ENCODE results near the gene ADAMTS5.

The ADAMTS5 gene

GRCh38 chr21:26946744-26947446 is 20.0 kb downstream of the ADAMTS5 start:
- no peak for DNase-seq

- DNase-seq = no peak
These were observed 20.8 kb downstream of the ADAMTS5 start for GRCh38 chr21:26945916-26946675.

- DNase-seq = no peak
These were observed 23.0 kb downstream of the ADAMTS5 start for GRCh38 chr21:26943921-26944320.

GRCh38 chr21:26941421-26941820 is 25.5 kb downstream of the ADAMTS5 start:
- no peak for DNase-seq

GRCh38 chr21:26939601-26940111 is 27.2 kb downstream of the ADAMTS5 start:
- no peak for DNase-seq

GRCh38 chr21:26936641-26937040 is 30.2 kb downstream of the ADAMTS5 start:
- DNase-seq = no peak

GRCh38 chr21:26935977-26936376 is 30.9 kb downstream of the ADAMTS5 start:
- no peak for DNase-seq

- DNase-seq = no peak
These were observed 32.5 kb downstream of the ADAMTS5 start for GRCh38 chr21:26934383-26934782.

GRCh38 chr21:26933448-26933847 is 33.4 kb downstream of the ADAMTS5 start:
- DNase-seq = no peak

GRCh38 chr21:26925636-26926035 is 41.3 kb downstream of the ADAMTS5 start:
- no peak for DNase-seq

- DNase-seq = no peak
These were observed 41.8 kb downstream of the ADAMTS5 start for GRCh38 chr21:26925122-26925521.

GRCh38 chr21:26923986-26924385 is 42.9 kb downstream of the ADAMTS5 start:
- no peak for DNase-seq

- DNase-seq = no peak
These were observed 46.8 kb downstream of the ADAMTS5 start for GRCh38 chr21:26920055-26920454.

- no peak for DNase-seq
These were observed 48.4 kb downstream of the ADAMTS5 start for GRCh38 chr21:26918323-26919079.

GRCh38 chr21:26916799-26917198 is 50.1 kb downstream of the ADAMTS5 start:
- DNase-seq = no peak

GRCh38 chr21:26914557-26914956 is 52.3 kb downstream of the ADAMTS5 start:
- no peak for DNase-seq

- DNase-seq = no peak
These were observed 54.4 kb downstream of the ADAMTS5 start for GRCh38 chr21:26912466-26912865.

GRCh38 chr21:26909972-26910371 is 56.9 kb downstream of the ADAMTS5 start:
- no peak for DNase-seq

GRCh38 chr21:26900980-26901379 is 65.9 kb downstream of the ADAMTS5 start:
- no peak for DNase-seq

GRCh38 chr21:26892151-26892550 is 74.7 kb downstream of the ADAMTS5 start:
- no peak for DNase-seq

- DNase-seq = no peak
These were observed 78.0 kb downstream of the ADAMTS5 start for GRCh38 chr21:26888931-26889330.

GRCh38 chr21:26888256-26888655 is 78.6 kb downstream of the ADAMTS5 start:
- DNase-seq = no peak

- no peak for DNase-seq
These were observed 79.6 kb downstream of the ADAMTS5 start for GRCh38 chr21:26887251-26887650.

GRCh38 chr21:26884436-26884835 is 82.5 kb downstream of the ADAMTS5 start:
- no peak for DNase-seq
